Right ventricle myocardium inferior (tissue), 1 donor: ENCODE results near the gene NCR3LG1. TPM values are rescaled to one million over a fixed set of nuclear protein-coding genes. Genes with fewer than 3 reads are reported as not detected.

Source experiments
- ATAC-seq: fragments of 200-7000 bp; cut with Tn5 transposase; one replicate; pipeline ENCODE4 v1.9.1; 2020; ENCODE audit warnings: mild to moderate bottlenecking, moderate library complexity
- DNase-seq: peaks from one replicate; pipeline ENCODE4 v3.0.0; 2021; ENCODE audit errors: missing footprints
- intact Hi-C: fragments of 100-400 bp; cut with DNase I; formaldehyde crosslinking; loops from one replicate; pipeline ENCODE4 v1.11.0; 2022
- total RNA-seq: library from RNA; stranded (reverse); fragmentation: NEBNext Ultra II Directional; extraction: Animal tissue kit (Norgen Biotek cat#: 25700); gene quantifications from one replicate; pipeline ENCODE4 v1.2.1, GENCODE V29; 2021
- donor health status: DM: no; HTN: yes; CAD: no; lungs with severe emphysema.

NCR3LG1 gene
- total RNA-seq, 1 donor from 2014 or later = 0.73 TPM

DNA sequence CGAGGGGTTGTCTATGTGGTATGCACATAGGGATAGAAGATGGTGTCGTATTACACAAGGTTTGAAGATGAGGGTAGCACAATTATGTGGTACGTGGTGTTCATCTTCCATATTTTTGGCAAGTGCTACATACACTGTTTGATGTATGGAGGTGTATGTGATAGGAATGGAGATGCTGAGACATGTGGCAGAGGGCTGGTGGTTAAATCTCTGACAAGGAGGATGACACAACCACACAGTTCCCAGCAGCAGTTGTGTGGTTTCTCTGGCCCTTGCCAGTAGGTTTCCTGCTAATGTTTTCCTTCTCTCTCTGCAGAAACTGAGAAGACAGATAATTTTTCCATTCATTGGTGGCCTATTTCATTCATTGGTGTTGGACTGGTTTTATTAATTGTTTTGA lies 17.0 kb downstream of the NCR3LG1 start:
- ATAC-seq (no peak), DNase-seq (no peak)
- intact Hi-C loops = no loop called here

DNA sequence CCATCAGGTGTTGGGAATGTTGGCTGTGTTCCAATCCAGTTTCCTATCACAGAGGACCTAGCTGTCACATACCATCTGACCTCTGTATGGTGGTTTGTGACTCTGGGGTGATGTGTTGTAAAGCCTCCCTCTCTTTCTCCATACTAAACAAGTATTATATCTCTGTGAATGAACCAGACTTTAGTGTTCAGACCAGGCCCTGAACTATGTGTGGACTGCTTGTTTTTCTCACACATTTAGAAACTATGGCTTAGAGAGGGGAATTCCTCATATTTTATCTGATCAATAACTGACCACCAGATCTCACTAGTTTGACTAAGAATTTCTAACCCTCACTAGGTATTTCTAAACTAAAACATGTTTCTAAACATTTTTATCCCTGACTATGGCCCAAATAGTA lies 17.5 kb downstream of the NCR3LG1 start:
- no peak for ATAC-seq
- DNase-seq = no peak

GRCh38 chr11:17369684-17370243 lies 18.2 kb downstream of the NCR3LG1 start:
- ATAC-seq (no peak), DNase-seq (no peak)
- intact Hi-C loops = no loop called here

More for the DNA sequence above, 17.5 kb downstream of the NCR3LG1 start:
- intact Hi-C loops = no loop called here

GRCh38 chr11:17371614-17372013 lies 20.0 kb downstream of the NCR3LG1 start:
- DNase-seq (no peak), ATAC-seq (no peak)
- intact Hi-C loops = no loop called here

GRCh38 chr11:17375547-17375946 lies 23.9 kb downstream of the NCR3LG1 start:
- no peak for ATAC-seq
- intact Hi-C loops = no loop called here
- DNase-seq = no peak

DNA sequence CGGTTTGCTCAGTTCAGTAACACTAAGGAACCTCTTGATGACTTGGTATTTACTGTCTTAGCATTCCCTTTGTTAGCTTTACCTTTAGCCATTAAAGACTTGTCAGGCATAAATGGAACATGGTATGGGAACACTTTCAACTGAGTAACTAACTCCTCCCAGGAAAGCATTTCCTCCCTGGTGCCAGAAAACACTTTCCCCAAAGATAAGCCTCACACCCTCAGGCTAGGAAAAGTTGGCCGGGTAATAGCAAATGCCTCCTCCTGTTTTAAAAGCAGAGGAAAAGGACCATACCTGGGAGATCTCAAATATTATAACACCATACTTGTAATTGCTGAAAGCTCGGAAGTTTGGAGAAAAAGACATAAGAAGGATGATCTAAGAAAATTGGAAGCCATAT lies 24.9 kb downstream of the NCR3LG1 start:
- DNase-seq (no peak), ATAC-seq (peak; percentile 47)
- intact Hi-C loops = no loop called here

- ATAC-seq = no peak
- intact Hi-C loops = no loop called here
- no peak for DNase-seq
Observed at GRCh38 chr11:17378655-17379054, 27.1 kb downstream of the NCR3LG1 start.

- ATAC-seq (no peak), DNase-seq (no peak)
- intact Hi-C loops = no loop called here
Observed at GRCh38 chr11:17379383-17380180, 28.0 kb downstream of the NCR3LG1 start.

DNA sequence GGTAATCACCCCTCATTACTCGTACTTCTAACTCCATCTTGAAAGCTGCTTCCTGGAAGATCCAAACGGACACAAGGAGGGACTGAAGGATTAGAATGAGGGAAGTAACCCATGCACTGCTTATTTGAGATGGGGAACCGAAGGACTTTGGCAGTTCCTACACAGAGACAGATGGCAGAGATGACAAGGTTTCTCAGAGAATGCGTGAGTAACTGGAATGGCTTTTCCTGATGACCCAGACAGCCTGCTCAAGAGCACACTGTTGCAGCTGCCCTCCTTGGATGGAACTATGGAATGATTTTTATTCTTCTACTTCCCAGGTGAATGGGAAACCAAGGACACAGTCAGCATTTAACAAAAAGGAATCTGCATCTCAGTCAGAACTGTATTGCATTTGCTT lies 29.6 kb downstream of the NCR3LG1 start:
- DNase-seq (no peak), ATAC-seq (no peak)
- intact Hi-C loops = no loop called here

DNA sequence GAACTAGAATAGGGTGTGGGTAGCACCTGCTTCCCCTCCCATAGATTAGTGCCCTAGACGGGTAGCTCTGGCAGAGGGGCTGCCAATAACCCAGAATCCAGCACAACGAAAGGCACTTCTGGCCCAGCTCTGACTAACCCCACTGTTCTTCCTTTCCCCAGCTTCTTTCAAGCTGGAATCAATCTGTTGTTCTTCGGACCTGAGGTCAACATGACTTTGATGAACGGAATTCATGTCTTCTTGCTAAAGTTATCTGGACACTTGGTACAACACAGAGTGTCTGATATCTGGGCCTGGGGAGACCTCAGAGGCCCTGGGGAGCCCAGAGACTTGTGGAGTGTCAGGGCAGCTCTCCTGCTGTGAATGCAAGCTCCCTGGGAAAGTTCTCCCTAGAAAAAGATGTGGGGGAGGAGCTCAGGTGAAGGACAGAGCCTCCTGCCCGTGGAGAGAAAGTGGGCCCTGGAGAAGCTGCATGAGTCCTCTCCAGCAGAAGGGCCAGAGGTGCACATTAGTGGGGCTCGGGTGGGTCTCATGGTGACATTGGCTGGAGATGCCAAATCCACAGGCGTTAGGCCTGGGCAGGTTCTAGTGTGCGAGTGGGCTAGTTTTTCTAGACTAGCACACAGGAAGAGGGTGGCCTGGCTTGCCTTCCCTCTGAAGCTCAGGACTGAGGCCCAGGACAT lies 30.6 kb downstream of the NCR3LG1 start:
- no peak for DNase-seq
- intact Hi-C loops = no loop called here
- no peak for ATAC-seq

GRCh38 chr11:17383461-17383860 lies 31.9 kb downstream of the NCR3LG1 start:
- DNase-seq (no peak), ATAC-seq (no peak)
- intact Hi-C loops = no loop called here

DNA sequence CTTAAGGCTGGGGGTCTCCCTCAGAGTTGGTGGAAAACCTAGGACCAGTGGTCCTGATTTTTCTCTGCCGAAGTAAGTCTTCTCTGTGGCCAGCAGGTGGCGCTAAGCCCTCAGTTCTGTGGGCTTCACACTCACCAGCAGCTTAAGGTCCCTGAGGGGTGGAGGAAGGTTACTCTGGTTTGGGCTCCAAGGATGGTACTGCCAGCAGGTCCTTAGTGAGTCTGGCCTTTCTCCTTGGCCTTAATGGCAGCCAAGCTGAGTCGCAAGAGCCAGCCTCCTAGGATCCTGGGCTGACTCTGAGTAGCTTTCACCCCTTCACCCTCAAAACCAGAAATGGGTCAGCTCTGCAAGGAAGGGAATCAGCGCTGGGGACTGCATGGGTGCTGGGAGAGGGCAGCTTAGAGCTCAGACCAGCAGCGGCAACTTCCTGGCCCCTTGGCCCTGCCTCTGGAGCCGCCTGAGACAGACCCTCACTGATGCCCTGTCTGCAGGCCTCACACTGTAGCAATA lies 32.5 kb downstream of the NCR3LG1 start:
- intact Hi-C loops = loop anchor here (1.0 kb wide), 1 partner anchor 120 kb away; no protein-coding TSS in a partner anchor
- ATAC-seq (peak; percentile 30), DNase-seq (no peak)

DNA sequence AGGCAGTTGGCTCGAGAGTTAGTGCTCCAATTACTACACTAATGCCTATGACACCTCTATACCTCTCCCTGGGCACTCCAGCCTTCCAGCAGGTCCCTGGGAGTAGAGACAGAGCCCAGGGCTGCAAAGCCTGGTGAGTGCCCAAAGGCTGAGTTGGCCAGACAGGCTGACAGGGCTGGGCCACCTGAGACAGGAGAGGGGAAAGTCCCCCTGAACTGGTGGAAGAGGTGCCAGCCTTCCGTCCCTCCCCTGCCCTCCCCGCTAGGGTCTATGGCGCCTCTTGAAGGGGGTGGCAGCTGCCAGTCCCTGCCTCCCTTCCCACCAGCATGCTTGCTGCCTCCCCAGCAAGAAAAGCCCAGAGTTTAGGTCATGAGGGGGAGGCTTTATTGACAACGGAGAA lies 33.9 kb downstream of the NCR3LG1 start:
- ATAC-seq = no peak
- no peak for DNase-seq
- intact Hi-C loops = no loop called here

DNA sequence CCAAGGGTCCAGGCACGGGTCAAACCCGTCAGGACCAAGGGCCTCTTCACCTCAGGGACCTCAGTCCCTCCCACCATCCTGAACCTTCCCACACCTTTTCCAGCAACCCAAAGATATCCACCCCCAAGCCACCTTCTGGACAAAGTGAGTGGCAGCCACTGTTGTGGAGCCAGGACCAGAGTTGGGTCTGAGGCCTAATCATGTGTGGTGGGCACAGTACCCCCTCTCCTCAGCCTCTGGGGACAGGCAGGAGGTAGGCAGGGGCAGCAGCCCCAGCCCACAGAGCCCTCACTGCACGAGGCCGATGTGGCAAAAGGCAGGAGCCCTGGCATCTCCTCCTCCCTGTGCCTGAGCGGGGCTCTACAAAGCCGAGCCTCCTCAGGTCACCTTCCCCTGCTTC lies 34.3 kb downstream of the NCR3LG1 start:
- intact Hi-C loops = no loop called here
- ATAC-seq (no peak), DNase-seq (no peak)

GRCh38 chr11:17386331-17387084 lies 34.9 kb downstream of the NCR3LG1 start:
- ATAC-seq = peak; percentile 91
- intact Hi-C loops = no loop called here
- DNase-seq = no peak

DNA sequence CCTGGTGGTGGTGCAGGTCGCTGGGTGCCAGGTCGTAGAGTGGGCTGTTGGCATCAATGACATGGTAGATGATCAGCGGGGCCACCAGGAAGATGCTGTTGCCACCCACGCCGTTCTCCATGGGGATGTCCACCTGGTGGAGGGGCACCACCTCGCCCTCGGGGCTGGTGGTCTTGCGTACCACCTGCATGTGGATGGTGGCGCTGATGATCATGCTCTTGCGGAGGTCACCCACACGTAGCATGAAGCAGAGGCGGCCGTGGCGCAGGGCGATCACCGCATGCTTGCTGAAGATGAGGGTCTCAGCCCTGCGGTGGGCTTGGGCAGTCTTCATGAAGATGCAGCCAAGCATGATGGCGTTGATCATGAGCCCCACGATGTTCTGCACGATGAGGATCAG lies 35.7 kb downstream of the NCR3LG1 start:
- DNase-seq (no peak), ATAC-seq (no peak)
- intact Hi-C loops = no loop called here

DNA sequence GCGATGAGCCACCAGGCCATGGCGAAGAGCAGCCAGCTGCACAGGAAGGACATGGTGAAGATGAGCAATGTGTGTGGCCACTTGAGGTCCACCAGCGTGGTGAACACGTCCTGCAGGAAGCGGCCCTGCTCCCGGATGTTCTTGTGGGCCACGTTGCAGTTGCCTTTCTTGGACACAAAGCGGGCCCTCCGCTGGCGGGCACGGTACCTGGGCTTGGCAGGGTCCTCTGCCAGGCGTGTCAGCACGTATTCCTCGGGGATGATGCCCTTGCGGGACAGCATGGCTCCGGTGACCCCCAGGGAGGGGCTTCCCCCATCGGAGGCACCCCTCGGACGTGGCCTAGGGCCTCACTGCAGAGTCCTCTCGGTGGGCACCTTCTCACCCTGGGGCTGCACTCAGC lies 36.2 kb downstream of the NCR3LG1 start:
- intact Hi-C loops = loop anchor here (2.0 kb wide), 1 partner anchor 17 kb away; no protein-coding TSS in a partner anchor
- no peak for ATAC-seq
- no peak for DNase-seq

DNA sequence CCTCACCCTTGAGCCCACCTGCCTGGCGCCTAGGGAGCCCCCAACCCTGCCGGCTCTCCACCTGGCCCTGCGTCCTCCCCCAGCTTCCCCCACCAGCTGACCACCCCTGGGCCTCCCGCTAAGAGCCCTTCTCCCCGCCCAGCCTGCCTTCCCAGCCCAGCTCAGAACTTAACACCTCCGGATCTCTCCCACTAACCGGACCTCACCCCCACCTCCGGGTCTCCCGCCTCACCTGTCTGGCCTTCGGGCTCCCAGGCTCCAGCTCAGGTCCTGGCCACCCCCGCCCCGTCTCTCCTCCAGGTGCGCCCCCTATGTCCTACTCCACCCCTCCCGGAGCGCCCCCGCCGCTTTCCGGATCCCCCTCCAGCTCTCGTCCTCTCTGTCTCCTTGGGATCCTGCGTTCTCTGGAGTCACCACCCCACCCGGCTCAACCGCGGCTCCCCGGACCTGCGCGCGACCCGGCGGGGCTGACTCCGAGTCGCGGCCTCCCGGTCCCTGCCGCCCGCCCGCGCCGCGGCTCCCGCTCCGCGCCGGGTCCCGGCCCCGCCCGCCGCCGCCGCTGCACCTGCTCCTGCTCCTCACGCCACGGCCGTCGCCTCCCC lies 37.1 kb downstream of the NCR3LG1 start, which contains the start of gene KCNJ11:
Gene KCNJ11 (minus strand): TSS at position 51 of the 602 bp plus-strand sequence. CDS start 568 bp downstream, outside the sequence.
- intact Hi-C loops = loop anchor here (1.0 to 2.0 kb wide), 2 partner anchors 16 to 91 kb away; no protein-coding TSS in a partner anchor
- DNase-seq (no peak), ATAC-seq (peak; percentile 2)
